HCT116 (cell line): ENCODE data around the gene BCR.

Source experiments
- EGR1 ChIP-seq: IDR thresholded peaks from 2 replicates; pipeline ENCODE4 v1.6.1; 2012; ENCODE audit warnings: low read depth
- EZH2 ChIP-seq: fragments of 200-600 bp; sonication (generic); IDR thresholded peaks from 2 replicates; pipeline ENCODE4 v1.6.1; 2017; ENCODE audit warnings: antibody characterized with exemption, mixed run types
- POLR2A ChIP-seq: IDR thresholded peaks from 2 replicates; pipeline ENCODE4 v1.7.0; 2011; ENCODE audit warnings: borderline replicate concordance; ENCODE audit not compliant: insufficient read depth, insufficient read length; ENCODE audit errors: extremely low read depth
- SP1 ChIP-seq: IDR thresholded peaks from 2 replicates; pipeline ENCODE4 v1.6.1; 2012; ENCODE audit warnings: low read depth
- TF ChIP-seq, protein P1 (sequence below): IDR thresholded peaks from 2 replicates; pipeline ENCODE4 v1.6.1; 2012
- TF ChIP-seq, protein P2 (sequence below), 3 experiments: fragments of 200-600 bp in 1 of 3; sonication (generic) in 1 of 3; IDR thresholded peaks in 2 of 3; conservative IDR thresholded peaks in 1 of 3; 2 replicates each; pipeline ENCODE4 v1.5.1; 2012 to 2017; ENCODE audit warnings: low read depth in 2 of 3, low read length in 2 of 3, antibody characterized with exemption in 1 of 3, borderline replicate concordance in 1 of 3, control low read depth in 1 of 3, mild to moderate bottlenecking in 1 of 3, mixed read lengths in 1 of 3, mixed run types in 1 of 3, moderate library complexity in 1 of 3; ENCODE audit not compliant: insufficient read depth in 1 of 3

DNA sequence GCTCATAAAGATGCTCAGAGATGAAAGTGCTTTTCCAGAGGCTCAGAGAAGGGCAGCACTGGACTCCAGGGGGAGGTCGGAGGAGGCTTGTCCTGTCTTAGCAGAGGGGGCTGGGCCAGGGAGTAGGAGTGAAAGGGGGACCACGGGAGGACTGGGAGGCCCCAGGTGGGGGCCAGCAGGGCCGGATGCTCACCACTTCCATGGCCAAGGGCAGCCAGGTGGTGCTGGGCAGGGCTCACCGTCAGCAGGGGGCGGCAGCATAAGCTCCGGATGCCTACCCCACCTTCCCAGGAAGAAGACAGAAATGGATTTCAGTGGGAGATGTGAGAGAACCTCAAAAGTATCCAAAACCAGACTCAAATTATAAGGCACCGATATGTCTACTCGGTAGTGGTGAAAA is 24.0 kb upstream of the BCR start:
- TF ChIP-seq, protein P1, sequence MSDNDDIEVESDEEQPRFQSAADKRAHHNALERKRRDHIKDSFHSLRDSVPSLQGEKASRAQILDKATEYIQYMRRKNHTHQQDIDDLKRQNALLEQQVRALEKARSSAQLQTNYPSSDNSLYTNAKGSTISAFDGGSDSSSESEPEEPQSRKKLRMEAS, result no peak
- TF ChIP-seq, protein P2, sequence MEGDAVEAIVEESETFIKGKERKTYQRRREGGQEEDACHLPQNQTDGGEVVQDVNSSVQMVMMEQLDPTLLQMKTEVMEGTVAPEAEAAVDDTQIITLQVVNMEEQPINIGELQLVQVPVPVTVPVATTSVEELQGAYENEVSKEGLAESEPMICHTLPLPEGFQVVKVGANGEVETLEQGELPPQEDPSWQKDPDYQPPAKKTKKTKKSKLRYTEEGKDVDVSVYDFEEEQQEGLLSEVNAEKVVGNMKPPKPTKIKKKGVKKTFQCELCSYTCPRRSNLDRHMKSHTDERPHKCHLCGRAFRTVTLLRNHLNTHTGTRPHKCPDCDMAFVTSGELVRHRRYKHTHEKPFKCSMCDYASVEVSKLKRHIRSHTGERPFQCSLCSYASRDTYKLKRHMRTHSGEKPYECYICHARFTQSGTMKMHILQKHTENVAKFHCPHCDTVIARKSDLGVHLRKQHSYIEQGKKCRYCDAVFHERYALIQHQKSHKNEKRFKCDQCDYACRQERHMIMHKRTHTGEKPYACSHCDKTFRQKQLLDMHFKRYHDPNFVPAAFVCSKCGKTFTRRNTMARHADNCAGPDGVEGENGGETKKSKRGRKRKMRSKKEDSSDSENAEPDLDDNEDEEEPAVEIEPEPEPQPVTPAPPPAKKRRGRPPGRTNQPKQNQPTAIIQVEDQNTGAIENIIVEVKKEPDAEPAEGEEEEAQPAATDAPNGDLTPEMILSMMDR (IDR thresholded peaks at IDR 0.05 in 2 of 3, conservative IDR thresholded peaks at IDR 0.05 in 1 of 3; ENCODE audit: borderline replicate concordance in 1 of 3, insufficient read depth in 1 of 3, low read depth in 2 of 3, low read length in 2 of 3), result 0 out of 6 replicates have a peak, but pooled peaks of 1 of the 3 experiments have one; percentile 10
- TF ChIP-seq POLR2A (no peak), SP1 (no peak), EZH2 (no peak), EGR1 (no peak)
